OCI-LY3 (cell line): Measurements from ENCODE around the gene SDR42E1.

Experiments used
- H2AFZ ChIP-seq: fragments of 200-600, 300-600 bp; shearing (Covaris generic); 2 replicates; pipeline ENCODE4 v1.6.0; 2014; ENCODE audit warnings: antibody characterized with exemption, low read depth, low read length
- H3K27ac ChIP-seq: fragments of 200-600, 300-600 bp; sonication (generic); 2 replicates; pipeline ENCODE4 v1.5.1; 2014; ENCODE audit warnings: mild to moderate bottlenecking, low read length, moderate library complexity, mixed read lengths
- H3K27me3 ChIP-seq: fragments of 200-600, 300-600 bp; sonication (generic); 2 replicates; pipeline ENCODE4 v1.6.1; 2014; ENCODE audit warnings: low read depth, low read length, mixed read lengths
- H3K36me3 ChIP-seq: fragments of 200-600, 300-600 bp; sonication (generic); replicated peaks from 2 replicates; pipeline ENCODE3; 2014; ENCODE audit warnings: low read depth, low read length, mixed read lengths
- H3K4me1 ChIP-seq: fragments of 300-600, 200-600 bp; sonication (generic); 2 replicates; pipeline ENCODE4 v1.6.1; 2014; ENCODE audit warnings: low read length, mixed read lengths
- H3K4me2 ChIP-seq: fragments of 200-600, 300-600 bp; sonication (generic); 2 replicates; pipeline ENCODE4 v1.6.1; 2014; ENCODE audit warnings: low read length, mixed read lengths
- H3K4me3 ChIP-seq: fragments of 300-600, 200-600 bp; sonication (generic); 2 replicates; pipeline ENCODE4 v1.5.1; 2014; ENCODE audit warnings: antibody characterized with exemption, mild to moderate bottlenecking, low read length, moderate library complexity
- H3K79me2 ChIP-seq: fragments of 300-600, 200-600 bp; shearing (Covaris generic); 2 replicates; pipeline ENCODE4 v1.6.1; 2014; ENCODE audit warnings: mild to moderate bottlenecking, low read length, mixed read lengths
- H3K9ac ChIP-seq: fragments of 300-600, 200-600 bp; shearing (Covaris generic); 2 replicates; pipeline ENCODE4 v1.6.0; 2014; ENCODE audit warnings: mild to moderate bottlenecking, low read length, moderate library complexity
- H3K9me3 ChIP-seq: fragments of 200-600, 300-600 bp; shearing (Covaris generic); 2 replicates; pipeline ENCODE4 v1.6.1; 2014; ENCODE audit warnings: low read length, mixed read lengths; ENCODE audit not compliant: insufficient read depth
- H4K20me1 ChIP-seq: fragments of 200-600, 300-600 bp; sonication (generic); 2 replicates; pipeline ENCODE4 v1.6.1; 2016; ENCODE audit warnings: low read length, mixed read lengths; ENCODE audit not compliant: insufficient read depth
- EZH2phosphoT487 ChIP-seq: fragments of 200-600 bp; shearing (Covaris generic); IDR thresholded peaks from 2 replicates; pipeline ENCODE4 v1.6.1; 2018; ENCODE audit warnings: antibody characterized with exemption, mixed run types, low read depth
- TF ChIP-seq, protein P1 (sequence below): fragments of 200-600, 300-600 bp; sonication (generic); IDR thresholded peaks from 2 replicates; pipeline ENCODE4 v1.5.1; 2014; ENCODE audit warnings: antibody characterized with exemption, low read length, low read depth

The SDR42E1 gene

DNA sequence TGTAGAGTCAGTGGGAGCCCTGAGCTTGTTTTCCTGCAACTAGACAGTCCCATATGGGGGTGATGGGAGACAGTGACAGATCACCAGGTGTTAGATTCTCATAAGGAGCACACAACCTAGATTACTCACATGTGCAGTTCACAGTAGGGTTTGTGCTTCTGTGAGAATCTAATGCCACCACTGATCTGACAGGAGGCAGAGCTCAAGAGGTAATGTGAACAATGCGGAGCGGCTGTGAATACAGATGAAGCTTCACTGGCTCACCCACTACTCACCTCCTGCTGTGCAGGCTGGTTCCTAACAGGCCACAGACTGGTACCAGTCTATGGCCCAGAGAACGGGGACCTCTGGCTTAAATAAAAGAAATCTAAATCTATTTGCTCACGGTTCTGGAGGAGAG, 13.6 kb upstream of the SDR42E1 start:
- Histone ChIP-seq H3K27ac (no peak overlapping the region), H3K36me3 (no peaks in the 10 kb centered on the region), H2AFZ (no peak overlapping the region), H4K20me1 (no peaks in the 10 kb centered on the region), H3K9me3 (no peaks in the 10 kb centered on the region), H3K4me3 (no peak overlapping the region), H3K79me2 (no peaks in the 10 kb centered on the region), H3K27me3 (peaks cover 43% of the 10 kb centered on the region), H3K4me2 (no peak overlapping the region), H3K4me1 (no peaks in the 10 kb centered on the region), H3K9ac (no peak overlapping the region)
- TF ChIP-seq, protein P1, sequence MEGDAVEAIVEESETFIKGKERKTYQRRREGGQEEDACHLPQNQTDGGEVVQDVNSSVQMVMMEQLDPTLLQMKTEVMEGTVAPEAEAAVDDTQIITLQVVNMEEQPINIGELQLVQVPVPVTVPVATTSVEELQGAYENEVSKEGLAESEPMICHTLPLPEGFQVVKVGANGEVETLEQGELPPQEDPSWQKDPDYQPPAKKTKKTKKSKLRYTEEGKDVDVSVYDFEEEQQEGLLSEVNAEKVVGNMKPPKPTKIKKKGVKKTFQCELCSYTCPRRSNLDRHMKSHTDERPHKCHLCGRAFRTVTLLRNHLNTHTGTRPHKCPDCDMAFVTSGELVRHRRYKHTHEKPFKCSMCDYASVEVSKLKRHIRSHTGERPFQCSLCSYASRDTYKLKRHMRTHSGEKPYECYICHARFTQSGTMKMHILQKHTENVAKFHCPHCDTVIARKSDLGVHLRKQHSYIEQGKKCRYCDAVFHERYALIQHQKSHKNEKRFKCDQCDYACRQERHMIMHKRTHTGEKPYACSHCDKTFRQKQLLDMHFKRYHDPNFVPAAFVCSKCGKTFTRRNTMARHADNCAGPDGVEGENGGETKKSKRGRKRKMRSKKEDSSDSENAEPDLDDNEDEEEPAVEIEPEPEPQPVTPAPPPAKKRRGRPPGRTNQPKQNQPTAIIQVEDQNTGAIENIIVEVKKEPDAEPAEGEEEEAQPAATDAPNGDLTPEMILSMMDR = no peak
- TF ChIP-seq EZH2phosphoT487 = no peak

DNA sequence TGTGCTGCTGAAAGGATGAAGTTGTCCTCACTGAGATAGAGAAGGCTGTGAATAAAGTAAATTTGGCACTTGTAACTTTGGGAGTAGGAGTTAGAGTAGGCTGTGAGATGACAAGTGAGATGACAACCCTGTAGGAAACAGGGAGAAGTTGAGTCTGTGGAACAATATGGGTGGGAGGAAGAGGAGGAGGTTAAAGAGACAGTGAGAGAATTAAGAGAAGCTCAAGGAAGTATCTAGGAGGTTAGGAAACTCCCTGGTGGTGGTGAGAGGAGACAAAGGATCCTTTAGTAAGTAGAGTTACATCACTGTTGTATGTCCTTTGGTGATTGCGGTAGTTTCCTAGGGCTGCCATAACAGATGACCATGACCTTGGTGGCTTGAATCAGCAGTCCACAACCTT, 13.0 kb upstream of the SDR42E1 start:
- Histone ChIP-seq H3K36me3 (no peaks in the 10 kb centered on the region), H3K9me3 (no peaks in the 10 kb centered on the region), H3K4me1 (no peaks in the 10 kb centered on the region), H3K27me3 (peaks cover 48% of the 10 kb centered on the region), H3K4me2 (no peak overlapping the region), H4K20me1 (no peaks in the 10 kb centered on the region), H3K79me2 (no peaks in the 10 kb centered on the region), H3K27ac (no peak overlapping the region), H3K9ac (no peak overlapping the region), H3K4me3 (no peak overlapping the region), H2AFZ (no peak overlapping the region)
- TF ChIP-seq EZH2phosphoT487 = no peak
- TF ChIP-seq, protein P1 = no peak

DNA sequence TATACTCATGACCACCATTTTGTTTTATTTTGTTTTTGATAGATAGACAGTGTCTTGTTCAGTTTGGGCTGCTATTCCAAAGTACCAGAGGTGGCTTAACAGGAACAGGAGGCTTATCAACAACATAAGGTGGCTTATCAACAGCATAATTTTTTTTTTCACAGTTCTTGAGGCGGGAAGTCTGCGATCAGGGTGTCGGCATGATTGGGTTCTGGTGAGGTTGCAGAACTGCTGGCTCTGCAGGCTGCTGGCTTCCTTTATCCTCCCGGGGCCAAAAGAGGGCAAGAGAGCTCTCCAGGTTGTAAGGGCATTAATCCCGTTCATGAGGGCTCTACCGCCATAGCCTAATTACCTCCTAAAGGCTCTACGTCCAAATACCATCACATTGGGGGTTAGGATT, 11.9 kb upstream of the SDR42E1 start:
- H3K4me2 ChIP-seq = no peak overlapping the region
- no peaks in the 10 kb centered on the region for H3K79me2 ChIP-seq
- H2AFZ ChIP-seq = no peak overlapping the region
- H3K36me3 ChIP-seq = no peaks in the 10 kb centered on the region
- TF ChIP-seq EZH2phosphoT487 = no peak
- TF ChIP-seq, protein P1 = no peak
- H4K20me1 ChIP-seq = no peaks in the 10 kb centered on the region
- no peak overlapping the region for H3K4me3 ChIP-seq
- H3K9me3 ChIP-seq = no peaks in the 10 kb centered on the region
- no peaks in the 10 kb centered on the region for H3K4me1 ChIP-seq
- H3K27me3 ChIP-seq = peaks cover 56% of the 10 kb centered on the region
- no peak overlapping the region for H3K27ac ChIP-seq
- no peak overlapping the region for H3K9ac ChIP-seq

DNA sequence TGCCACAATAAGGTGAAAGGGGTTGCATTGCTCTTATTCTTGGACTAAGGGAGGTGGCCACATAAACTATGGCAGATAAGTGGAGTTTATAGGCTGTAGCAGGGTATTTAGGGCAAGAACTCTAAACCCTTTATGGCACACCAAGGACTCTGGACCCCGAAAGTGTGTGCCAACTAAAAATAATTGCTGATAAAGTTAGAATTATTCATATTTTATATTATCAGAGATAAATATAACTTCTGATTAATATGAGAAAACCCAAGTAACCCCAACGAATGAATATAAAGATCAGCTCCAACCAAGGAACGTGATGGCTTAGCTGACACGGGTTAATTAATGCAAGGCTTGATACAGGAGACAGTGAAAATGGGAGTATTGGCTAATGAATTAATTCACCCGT, 8.8 kb upstream of the SDR42E1 start:
- Histone ChIP-seq H3K9ac (no peak overlapping the region), H3K9me3 (0 out of 2 replicates have a peak, but pooled peaks cover 3% of the 10 kb centered on the region), H4K20me1 (no peaks in the 10 kb centered on the region), H3K36me3 (no peaks in the 10 kb centered on the region), H3K27me3 (peaks cover 48% of the 10 kb centered on the region), H3K79me2 (no peaks in the 10 kb centered on the region), H3K4me1 (no peaks in the 10 kb centered on the region), H3K4me3 (no peak overlapping the region), H3K27ac (no peak overlapping the region), H3K4me2 (no peak overlapping the region), H2AFZ (no peak overlapping the region)
- no peak for TF ChIP-seq EZH2phosphoT487
- TF ChIP-seq, protein P1 = no peak
